Measurements from ENCODE around the gene ZNG1A. TPM values are rescaled to one million over a fixed set of nuclear protein-coding genes. Genes with fewer than 3 reads are reported as not detected.

The ZNG1A gene
- total and polyA plus RNA-seq, 2 experiments from 2014 or later: 37.1 to 87.9 TPM

Other genes starting within 250 kb of the ZNG1A start
- 14.7 and 16.6 TPM in 2 replicates for gene WASHC1, start 149.6 kb downstream of the ZNG1A start, total RNA-seq
- 15.7 and 17.5 TPM in 2 replicates for gene WASHC1, start 149.6 kb downstream of the ZNG1A start, polyA plus RNA-seq
- 0.81 and 1.5 TPM in 2 replicates for gene FOXD4, start 60.6 kb downstream of the ZNG1A start, total RNA-seq
- gene FOXD4, start 60.6 kb downstream of the ZNG1A start, polyA plus RNA-seq: not detected in 2 replicates
- gene DOCK8, start 35.8 kb upstream of the ZNG1A start, total RNA-seq: 0.04 TPM in 1 of 2 replicates, not detected in the other
- gene DOCK8, start 35.8 kb upstream of the ZNG1A start, polyA plus RNA-seq: 0.11 and 2.0 TPM in 2 replicates

All from cardiac muscle cell (in vitro differentiated cells and primary cell).